Stimulated activated CD4-positive, alpha-beta T cell treated with anti-CD3 and anti-CD28 coated beads, Interleukin-15, amount 100 ng/mL, for 48 hours (primary cell): ENCODE data around the gene MMP10.

Experiments used
- DNase-seq, 2 donors: peaks; one replicate each; pipeline ENCODE4 v3.0.0-alpha.2; 2020; ENCODE audit warnings: low read depth in 2 of 2

Gene MMP10

GRCh38 chr11:102729849-102730815 lies 50.3 kb downstream of the MMP10 start:
- DNase-seq: no peak

- DNase-seq: no peak
Observed at GRCh38 chr11:102727890-102728289, 52.5 kb downstream of the MMP10 start.

GRCh38 chr11:102724904-102725500 lies 55.4 kb downstream of the MMP10 start, which contains the start of gene MMP8:
MMP8 (minus strand) TSS chr11:102724954; CDS start chr11:102724855, 99 bp downstream.
- DNase-seq: no peak

GRCh38 chr11:102722821-102723220 lies 57.6 kb downstream of the MMP10 start:
- DNase-seq: no peak
